K562 (cell line): ENCODE measurements around the gene LCNL1. TPM values are rescaled to one million over a fixed set of nuclear protein-coding genes. Genes with fewer than 3 reads are reported as not detected.

Experiments used
- ATAC-seq: fragments of 200-7000 bp; cut with Tn5 transposase; 3 replicates; pipeline ENCODE4 v1.9.1; 2020; ENCODE audit warnings: moderate library complexity
- BruUV-seq: library from RNA; stranded (reverse); fragments of 400-500 nt; replicated peaks from 2 replicates; lab custom pipeline; 2021; lab: Mats Ljungman, UMichigan
- CTCF ChIA-PET: fragments of 300-600 bp; formaldehyde crosslinking; extraction: SDS; loops from one replicate; lab custom pipeline; 2021; ENCODE audit warnings: low intra/inter-chr PET ratio; lab: Yijun Ruan, JAX
- POLR2A ChIA-PET: fragments of 300-600, 350-650 bp; sonication (Branson Sonifier 250); formaldehyde crosslinking; extraction: SDS; loops from one replicate; lab custom pipeline; 2021; ENCODE audit warnings: antibody characterized with exemption, inconsistent platforms; lab: Yijun Ruan, JAX
- DNase-seq, 4 experiments: peaks; one replicate each; pipeline versions ENCODE4 v3.0.0 to v3.0.0-alpha.2; 2011 to 2018; ENCODE audit warnings: low spot score in 3 of 4, mixed read lengths in 3 of 4; ENCODE audit errors: extremely low read depth in 1 of 4
- FAIRE-seq: peaks from 2 replicates; lab custom pipeline; 2011; peaks lifted over from hg19 to GRCh38; lab: Jason Lieb, UNC
- H2AFZ ChIP-seq: 2 replicates; pipeline ENCODE4 v1.6.0; 2011; ENCODE audit warnings: low read depth, low read length, control low read depth, inconsistent platforms
- H3K27ac ChIP-seq: fragments of 200-600 bp; 3 replicates; pipeline ENCODE4 v1.8.0; 2011; ENCODE audit warnings: low read depth, mild to moderate bottlenecking, control low read depth, inconsistent platforms, low read length, moderate library complexity, mixed read lengths; ENCODE audit errors: extremely low read depth
- H3K27me3 ChIP-seq, 2 experiments: fragments of 300-600 bp in 1 of 2; 2 replicates in 1 of 2; 3 replicates in 1 of 2; pipeline versions ENCODE4 v1.6.0 to v1.8.0; 2011; ENCODE audit warnings: inconsistent platforms in 2 of 2, low read length in 2 of 2, mild to moderate bottlenecking in 1 of 2, mixed read lengths in 1 of 2, moderate library complexity in 1 of 2; ENCODE audit not compliant: control insufficient read depth in 2 of 2, insufficient read depth in 2 of 2
- H3K36me3 ChIP-seq: fragments of 300-600 bp; 3 replicates; pipeline ENCODE4 v1.8.0; 2011; ENCODE audit warnings: mild to moderate bottlenecking, low read length, inconsistent platforms; ENCODE audit not compliant: control insufficient read depth, insufficient read depth
- H3K4me1 ChIP-seq, 2 experiments: fragments of 200-600 bp in 1 of 2; replicated peaks in 1 of 2; 2 replicates in 1 of 2; 3 replicates in 1 of 2; pipeline versions ENCODE4 v1.5.1 to v1.8.0; 2011; ENCODE audit warnings: inconsistent platforms in 2 of 2, low read length in 2 of 2, mild to moderate bottlenecking in 1 of 2, mixed read lengths in 1 of 2, moderate library complexity in 1 of 2; ENCODE audit not compliant: control insufficient read depth in 2 of 2, insufficient read depth in 2 of 2
- H3K4me2 ChIP-seq: 2 replicates; pipeline ENCODE4 v1.6.1; 2011; ENCODE audit warnings: low read length, control low read depth, inconsistent platforms, mixed read lengths; ENCODE audit not compliant: insufficient read depth
- H3K4me3 ChIP-seq: fragments of 200-600 bp; sonication (generic), shearing (Covaris generic); 2 replicates; pipeline ENCODE4 v1.5.1; 2016; ENCODE audit warnings: control low read depth, inconsistent platforms
- H3K79me2 ChIP-seq: fragments of 200-600 bp; 3 replicates; pipeline ENCODE4 v1.8.0; 2011; ENCODE audit warnings: low read length, inconsistent platforms; ENCODE audit not compliant: control insufficient read depth, insufficient read depth
- H3K9ac ChIP-seq, 2 experiments: 2 replicates each; pipeline versions ENCODE4 v1.6.0 to v1.6.1; 2011; ENCODE audit warnings: low read depth in 2 of 2, low read length in 2 of 2, control low read depth in 1 of 2, inconsistent platforms in 1 of 2, mild to moderate bottlenecking in 1 of 2, mixed read lengths in 1 of 2; ENCODE audit not compliant: insufficient read depth in 1 of 2
- H3K9me1 ChIP-seq: one replicate; pipeline ENCODE4 v1.6.0; 2011; ENCODE audit warnings: inconsistent platforms, mild to moderate bottlenecking, low read length, moderate library complexity; ENCODE audit not compliant: control insufficient read depth, insufficient read depth
- H3K9me3 ChIP-seq: replicated peaks from 2 replicates; pipeline ENCODE4 v1.5.1; 2011; ENCODE audit warnings: low read depth, low read length, inconsistent platforms; ENCODE audit not compliant: control insufficient read depth, insufficient read depth
- H4K20me1 ChIP-seq: replicated peaks from 2 replicates; pipeline ENCODE4 v1.6.1; 2011; ENCODE audit warnings: low read length, inconsistent platforms, mixed read lengths; ENCODE audit not compliant: control insufficient read depth, insufficient read depth
- ASH1L ChIP-seq: fragments of 450-650 bp; IDR thresholded peaks from 2 replicates; pipeline ENCODE4 v1.6.1; 2018; ENCODE audit warnings: borderline replicate concordance, mild to moderate bottlenecking, low read depth; ENCODE audit not compliant: partially characterized antibody
- CHD1 ChIP-seq: fragments of 200-600 bp; sonication (generic); IDR thresholded peaks from one replicate; pipeline ENCODE4 v1.6.1; 2012; ENCODE audit warnings: mild to moderate bottlenecking, moderate library complexity, low read length, inconsistent platforms
- COPS2 ChIP-seq: fragments of 450-650 bp; conservative IDR thresholded peaks from 2 replicates; pipeline ENCODE4 v1.6.1; 2016; ENCODE audit warnings: mild to moderate bottlenecking, moderate library complexity
- HOXB6 ChIP-seq: fragments of 250-450 bp; sonication (Bioruptor Pico); IDR thresholded peaks from 2 replicates; pipeline ENCODE4 v1.5.1; 2022; ENCODE audit warnings: mild to moderate bottlenecking, borderline replicate concordance
- KAT8 ChIP-seq: fragments of 450-650 bp; IDR thresholded peaks from 2 replicates; pipeline ENCODE4 v1.6.1; 2016; ENCODE audit warnings: low read depth, mild to moderate bottlenecking
- MXI1 ChIP-seq: IDR thresholded peaks from 2 replicates; pipeline ENCODE4 v1.6.1; 2011; ENCODE audit warnings: low read depth, mild to moderate bottlenecking, improper control_type of control experiment, low read length
- NRF1 ChIP-seq, 2 experiments: fragments of 450-650 bp; IDR thresholded peaks in 1 of 2; conservative IDR thresholded peaks in 1 of 2; 2 replicates each; pipeline ENCODE4 v1.6.1; 2014; ENCODE audit warnings: mild to moderate bottlenecking in 2 of 2
- PCBP1 ChIP-seq: fragments of 200-400 bp; formaldehyde crosslinking; IDR thresholded peaks from 2 replicates; pipeline ENCODE4 v1.6.1; 2018; ENCODE audit warnings: mild to moderate bottlenecking, low read depth, low read length; ENCODE audit not compliant: poor library complexity, severe bottlenecking
- PKNOX1 ChIP-seq: fragments of 450-650 bp; IDR thresholded peaks from 2 replicates; pipeline ENCODE4 v1.6.1; 2016
- RCOR1 ChIP-seq, 2 experiments: IDR thresholded peaks; 2 replicates each; pipeline ENCODE4 v1.6.1; 2012; ENCODE audit warnings: low read depth in 2 of 2, low read length in 2 of 2, borderline replicate concordance in 1 of 2, improper control_type of control experiment in 1 of 2
- SRSF7 ChIP-seq: fragments of 200-400 bp; formaldehyde crosslinking; optimal IDR thresholded peaks from 2 replicates; pipeline ENCODE3; 2017; ENCODE audit warnings: mild to moderate bottlenecking, low read depth, low read length
- TFAP4 ChIP-seq: sonication (generic); formaldehyde crosslinking; IDR thresholded peaks from 2 replicates; pipeline ENCODE4 v1.8.0; 2022; ENCODE audit warnings: missing genetic modification reagents, mild to moderate bottlenecking, moderate library complexity, borderline replicate concordance
- YY1 ChIP-seq, 3 experiments: IDR thresholded peaks; 2 replicates each; pipeline ENCODE4 v1.6.1; 2011; ENCODE audit warnings: low read length in 2 of 3, mild to moderate bottlenecking in 2 of 3, moderate library complexity in 2 of 3, borderline replicate concordance in 1 of 3, control low read depth in 1 of 3, low read depth in 1 of 3; ENCODE audit not compliant: insufficient read depth in 3 of 3, insufficient replicate concordance in 2 of 3, control insufficient read depth in 1 of 3, insufficient read length in 1 of 3; ENCODE audit errors: extremely low read depth in 1 of 3
- ZEB2 ChIP-seq: fragments of 450-650 bp; IDR thresholded peaks from 2 replicates; pipeline ENCODE4 v1.6.1; 2016
- ZKSCAN3 ChIP-seq: fragments of 250-450 bp; sonication (Bioruptor Pico); IDR thresholded peaks from 2 replicates; pipeline ENCODE4 v1.4.0; 2020
- ZNF609 ChIP-seq: sonication (generic); formaldehyde crosslinking; IDR thresholded peaks from 2 replicates; pipeline ENCODE4 v1.8.1; 2023; ENCODE audit warnings: missing genetic modification reagents, mild to moderate bottlenecking, borderline replicate concordance
- ZNF77 ChIP-seq: fragments of 250-450 bp; sonication (Bioruptor Pico); IDR thresholded peaks from 2 replicates; pipeline ENCODE4 v1.5.0; 2020
- WGBS: fragments of 100-300 bp; shearing (Covaris generic); methylation state at CpG from one replicate; pipeline ENCODE4 v1.1.6; 2016; ENCODE audit warnings: low coverage, mixed read lengths; ENCODE audit not compliant: insufficient coverage; ENCODE audit errors: missing lambda C conversion rate; 5-methylcytosine and 5-hydroxymethylcytosine counted together
- in situ Hi-C: fragments of 300-500 bp; cut with MboI; formaldehyde crosslinking; loops from 4 replicates; pipeline ENCODE4 v1.15.0; 2018; ENCODE audit warnings: inconsistent platforms, mixed read lengths
- intact Hi-C: fragments of 100-400 bp; cut with micrococcal nuclease; formaldehyde crosslinking; loops from 2 replicates; pipeline ENCODE4 v1.14.2; 2022
- polyA plus RNA-seq, 8 experiments: library from polyadenylated mRNA; depleted of rRNA in 4 of 8; stranded (reverse) in 5 of 8; unstranded in 3 of 8; fragments of >200 nt; fragmentation: Nextera tagmentation in 2 of 8; fragmentation: Illumina TruSeq in 1 of 8; extraction: Ambion mirVana in 2 of 8; extraction: Trizol in 1 of 8; gene quantifications; 2 replicates each; pipeline versions ENCODE4 v1.2.1 to v1.2.3, GENCODE V29; 2011 to 2014; ENCODE audit warnings: inconsistent platforms in 1 of 8, missing spikeins in 1 of 8
- total RNA-seq, 7 experiments: library from RNA; depleted of rRNA in 6 of 7; stranded (reverse); fragments of >200 nt in 6 of 7; fragmentation: Illumina TruSeq in 2 of 7; extraction: Trizol in 2 of 7; gene quantifications; 2 replicates each; pipeline versions ENCODE4 v1.2.1 to v1.2.3, GENCODE V29; 2011 to 2021; ENCODE audit warnings: low replicate concordance in 1 of 7

The LCNL1 gene
- total and polyA plus RNA-seq, 9 of the 15 experiments (the other 6 are each of a cell fraction or from before 2014, with no cell fraction given): 0.04 to 0.16 (median 0.04) TPM; not detected in 4

GRCh38 chr9:136934277-136934676, 48.5 kb upstream of the LCNL1 start:
- no peak for DNase-seq
- ATAC-seq: no peak
- no peak overlapping the region for H3K4me2 ChIP-seq
- intact Hi-C loops (no loop called here), in situ Hi-C loops (no loop called here)
- H2AFZ ChIP-seq: no peak overlapping the region
- 84% methylated on average over 3 of the region's 3 CpGs for WGBS
- H3K4me1 ChIP-seq: peaks cover 0 to 6% of the 10 kb centered on the region in 2 experiments; a peak in 1 of 5 replicates
- H4K20me1 ChIP-seq: no peaks in the 10 kb centered on the region
- CTCF ChIA-PET: no interaction called here
- H3K4me3 ChIP-seq: no peak overlapping the region
- no peaks in the 10 kb centered on the region for H3K27me3 ChIP-seq
- H3K36me3 ChIP-seq: peaks cover 44% of the 10 kb centered on the region; the same call in 2 of the 3 replicates
- H3K27ac ChIP-seq: no peak overlapping the region
- POLR2A ChIA-PET: no interaction called here
- H3K9ac ChIP-seq: no peak overlapping the region
- no peaks in the 10 kb centered on the region for H3K9me1 ChIP-seq
- H3K79me2 ChIP-seq: no peaks in the 10 kb centered on the region
- no peaks in the 10 kb centered on the region for H3K9me3 ChIP-seq
- BruUV-seq: no TSS peak
- FAIRE-seq: no peak
- no peak for TF ChIP-seq SRSF7
- TF ChIP-seq CHD1: no peak
- TF ChIP-seq ZNF609: no peak
- TF ChIP-seq COPS2: no peak
- TF ChIP-seq MXI1: no peak
- TF ChIP-seq HOXB6: no peak
- no peak for TF ChIP-seq YY1 (IDR thresholded peaks at IDR 0.05; ENCODE audit: borderline replicate concordance in 1 of 3, control insufficient read depth in 1 of 3, extremely low read depth in 1 of 3, insufficient read depth in 3 of 3, insufficient read length in 1 of 3, insufficient replicate concordance in 2 of 3, low read depth in 1 of 3, low read length in 2 of 3)
- no peak for TF ChIP-seq RCOR1 (IDR thresholded peaks at IDR 0.05; ENCODE audit: borderline replicate concordance in 1 of 2, low read depth in 2 of 2, low read length in 2 of 2)
- no peak for TF ChIP-seq ZEB2
- no peak for TF ChIP-seq ASH1L
- no peak for TF ChIP-seq KAT8
- no peak for TF ChIP-seq ZKSCAN3
- no peak for TF ChIP-seq TFAP4 (CRISPR knock-in tag)
- TF ChIP-seq NRF1 (conservative IDR thresholded peaks at IDR 0.05 in 1 of 2, IDR thresholded peaks at IDR 0.05 in 1 of 2): no peak
- TF ChIP-seq ZNF77 (CRISPR knock-in tag): no peak
- no peak for TF ChIP-seq PKNOX1
- TF ChIP-seq PCBP1: no peak
